Islet precursor cell (in vitro differentiated cells): Measurements from ENCODE around the gene FOXF1.

ENCODE experiments used
- DNase-seq: peaks from one replicate; pipeline ENCODE4 v3.0.0-alpha.2; 2018

Gene FOXF1

GRCh38 chr16:86536621-86537020, 26.3 kb downstream of the FOXF1 start:
- DNase-seq: no peak

- DNase-seq: no peak
These were observed 27.2 kb downstream of the FOXF1 start for GRCh38 chr16:86537486-86537885.

DNA sequence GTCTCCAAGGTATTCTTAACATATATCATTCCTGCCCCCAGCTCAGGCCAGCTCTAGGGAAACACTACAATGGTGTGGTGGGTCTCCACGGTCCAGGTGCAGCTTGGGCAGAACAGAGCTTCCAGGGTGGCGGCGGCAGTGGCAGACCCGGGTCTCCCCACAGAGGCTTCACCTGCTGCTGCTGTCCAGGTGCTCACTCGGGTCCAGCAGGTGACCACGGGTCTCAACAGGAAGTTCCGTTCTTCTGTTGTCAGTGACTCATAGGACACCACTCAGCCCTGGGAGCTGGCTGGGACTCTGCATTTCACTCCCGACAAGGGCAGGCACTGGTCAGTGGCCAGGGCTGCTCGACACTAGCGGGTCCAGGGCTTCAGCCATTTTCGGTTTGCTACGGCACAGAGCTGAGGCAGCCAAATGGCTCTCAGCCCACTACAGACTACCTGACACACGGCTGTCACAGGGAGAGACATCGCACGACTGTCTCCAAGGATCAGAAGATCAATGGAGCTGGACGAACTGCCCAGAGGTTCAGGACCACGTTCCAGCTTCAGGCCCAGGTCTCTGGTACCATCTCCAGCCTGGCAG, 28.0 kb downstream of the FOXF1 start:
- no peak for DNase-seq

DNA sequence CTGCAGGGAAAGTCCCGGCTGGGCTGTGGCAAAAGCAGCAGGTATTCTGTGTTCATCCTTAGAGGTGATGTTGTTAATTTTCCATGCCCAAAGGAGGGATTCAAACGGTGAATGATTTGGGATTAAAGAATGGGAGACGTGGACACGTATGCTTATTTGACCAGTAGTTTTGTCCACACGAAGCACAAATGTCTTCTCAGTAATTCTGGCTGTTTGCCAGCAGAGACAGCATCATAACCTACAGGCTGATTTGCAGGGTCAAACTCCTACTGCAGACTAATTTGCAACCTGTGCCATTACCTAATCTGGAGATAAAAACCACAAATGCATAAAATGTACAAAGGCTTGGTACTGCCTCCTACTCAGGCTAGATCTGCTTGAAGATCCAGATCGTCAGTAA, 30.6 kb downstream of the FOXF1 start:
- DNase-seq: no peak

- DNase-seq: no peak
These were observed 31.2 kb downstream of the FOXF1 start for GRCh38 chr16:86541560-86541959.

DNA sequence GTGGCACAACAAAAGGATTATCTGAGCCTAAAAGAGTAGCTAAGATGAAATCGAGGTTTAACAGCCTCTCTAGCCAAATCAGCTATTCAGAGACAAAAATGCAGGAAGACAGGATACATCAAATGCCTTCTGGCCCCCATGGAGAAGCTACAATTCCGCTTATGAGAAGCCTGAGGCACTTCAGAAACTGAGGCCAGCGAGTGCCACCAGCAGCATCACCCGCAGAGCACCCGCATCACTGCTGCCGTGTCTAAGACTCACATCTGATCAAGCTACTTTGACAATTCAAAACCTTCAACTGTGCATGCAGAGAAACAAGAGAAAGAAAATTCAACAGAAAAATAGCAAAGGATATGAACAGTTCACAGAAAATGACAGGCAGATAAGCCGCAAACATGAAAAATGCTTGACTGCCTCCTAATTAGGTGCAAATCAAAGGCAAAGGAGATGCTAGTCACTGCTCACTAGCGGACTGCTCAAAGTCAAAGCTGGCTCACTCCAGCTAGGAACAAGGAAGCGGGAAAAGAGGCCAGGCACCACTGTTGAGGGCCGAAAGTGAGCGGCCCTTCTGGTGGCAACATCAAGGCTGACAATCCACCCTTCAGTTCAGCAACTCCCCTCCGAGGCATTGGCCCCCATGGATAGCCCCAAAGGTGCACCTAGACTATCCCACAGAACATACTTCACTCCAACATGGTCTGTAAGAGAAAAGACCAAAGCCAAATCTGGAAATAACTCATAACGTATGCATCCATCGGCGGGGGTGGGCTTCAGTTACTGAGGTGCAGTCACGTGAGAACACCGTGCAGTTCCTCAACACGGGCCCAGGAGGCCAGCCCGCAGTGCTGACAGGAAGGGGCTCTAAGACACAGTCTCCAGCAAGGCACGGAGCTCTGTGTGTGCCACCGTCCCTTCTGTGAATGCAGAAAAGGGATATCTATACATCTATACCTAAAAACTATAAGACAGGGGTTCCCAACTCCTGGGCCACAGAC, 32.7 kb downstream of the FOXF1 start:
- no peak for DNase-seq

- DNase-seq: no peak
These were observed 35.2 kb downstream of the FOXF1 start for GRCh38 chr16:86545481-86545880.

GRCh38 chr16:86545954-86546637, 35.8 kb downstream of the FOXF1 start:
- DNase-seq: no peak

- DNase-seq: no peak
These were observed 36.3 kb downstream of the FOXF1 start for GRCh38 chr16:86546638-86547013.

GRCh38 chr16:86547286-86547685, 37.0 kb downstream of the FOXF1 start:
- DNase-seq: no peak

DNA sequence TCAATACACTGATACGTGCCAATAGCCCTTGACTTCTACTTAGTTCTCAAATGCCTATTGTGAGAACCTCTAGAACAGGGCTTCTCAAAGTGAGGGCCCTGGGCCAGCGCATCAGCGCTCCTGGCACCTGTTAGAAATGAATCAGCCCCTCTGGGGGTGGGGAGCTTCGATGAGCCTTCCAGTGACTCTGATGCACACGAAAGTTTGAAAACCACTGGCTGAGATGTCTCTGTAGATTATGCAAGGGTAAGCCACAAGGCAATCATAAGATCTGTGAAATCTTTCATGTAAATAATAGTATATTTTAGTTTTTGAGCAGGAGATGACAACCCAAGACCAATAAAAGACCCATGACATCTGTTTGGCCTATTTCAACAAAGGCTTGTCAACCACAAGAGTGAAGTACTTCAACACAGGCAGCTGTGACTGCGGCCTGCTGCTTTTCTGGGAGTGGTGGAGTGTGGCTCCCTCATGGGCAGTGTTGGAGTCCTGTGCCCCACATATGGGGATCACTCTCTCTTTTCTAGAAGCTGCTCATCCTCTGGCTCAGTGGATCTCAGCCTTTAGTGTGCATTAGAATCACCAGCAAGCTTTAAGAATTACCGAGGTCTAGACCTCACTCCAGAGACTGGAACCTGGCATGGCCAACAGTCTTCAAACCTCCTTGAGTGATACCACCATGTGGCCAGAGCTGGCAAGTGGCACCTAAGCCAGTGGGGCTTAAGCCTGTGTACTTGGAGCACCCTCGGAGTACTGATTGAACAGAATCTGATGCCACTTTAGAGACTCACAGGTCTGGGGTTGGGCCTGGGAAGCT, 39.0 kb downstream of the FOXF1 start:
- DNase-seq: no peak

DNA sequence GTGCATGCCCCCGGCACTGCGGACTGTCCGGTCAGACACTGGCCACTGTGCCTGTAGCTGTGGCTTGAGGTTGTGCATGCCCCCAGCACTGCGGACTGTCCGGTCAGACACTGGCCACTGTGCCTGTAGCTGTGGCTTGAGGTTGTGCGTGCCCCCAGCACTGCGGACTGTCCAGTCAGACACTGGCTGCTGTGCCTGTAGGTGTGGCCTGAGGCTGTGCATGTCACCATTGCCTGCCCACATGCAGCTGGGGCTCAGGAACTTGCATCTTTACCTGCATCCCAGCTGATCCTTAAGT, 39.5 kb downstream of the FOXF1 start:
- DNase-seq: no peak

DNA sequence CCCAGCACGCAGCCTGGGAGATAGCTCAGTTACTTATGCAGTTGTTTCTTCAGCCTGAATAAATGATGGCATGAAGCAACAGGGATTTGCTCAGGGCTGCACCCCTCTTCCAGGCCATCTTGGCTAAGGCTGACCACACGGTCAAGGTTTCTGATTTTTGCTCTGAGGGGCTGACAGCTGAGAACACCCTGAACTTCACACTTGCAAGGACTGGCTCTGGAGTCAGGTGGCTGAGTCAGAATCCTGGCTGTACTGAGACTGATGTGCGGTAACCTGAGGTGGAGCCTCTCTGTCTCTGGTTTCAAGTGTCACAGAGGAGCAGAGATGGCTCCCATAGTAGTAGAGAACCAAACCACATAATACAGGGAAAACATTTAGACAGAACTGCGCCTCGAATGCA, 40.0 kb downstream of the FOXF1 start:
- DNase-seq: no peak

- no peak for DNase-seq
These were observed 43.0 kb downstream of the FOXF1 start for GRCh38 chr16:86553356-86553755.

DNA sequence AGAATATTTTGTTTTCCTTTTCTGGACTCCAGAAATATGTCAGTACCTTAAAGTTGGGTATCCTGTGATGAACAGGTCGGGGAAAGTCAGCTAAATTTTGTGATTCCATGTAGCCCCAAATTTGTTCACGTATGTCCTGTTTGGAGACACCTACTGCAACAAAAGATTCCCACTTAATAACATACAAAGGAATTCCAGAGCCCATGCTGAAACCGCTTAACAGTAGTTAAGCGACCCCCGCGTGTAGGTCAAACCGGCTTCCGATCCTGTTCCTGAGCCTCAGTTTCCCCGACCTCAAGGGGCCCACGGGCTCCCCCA, 44.2 kb downstream of the FOXF1 start:
- no peak for DNase-seq

DNA sequence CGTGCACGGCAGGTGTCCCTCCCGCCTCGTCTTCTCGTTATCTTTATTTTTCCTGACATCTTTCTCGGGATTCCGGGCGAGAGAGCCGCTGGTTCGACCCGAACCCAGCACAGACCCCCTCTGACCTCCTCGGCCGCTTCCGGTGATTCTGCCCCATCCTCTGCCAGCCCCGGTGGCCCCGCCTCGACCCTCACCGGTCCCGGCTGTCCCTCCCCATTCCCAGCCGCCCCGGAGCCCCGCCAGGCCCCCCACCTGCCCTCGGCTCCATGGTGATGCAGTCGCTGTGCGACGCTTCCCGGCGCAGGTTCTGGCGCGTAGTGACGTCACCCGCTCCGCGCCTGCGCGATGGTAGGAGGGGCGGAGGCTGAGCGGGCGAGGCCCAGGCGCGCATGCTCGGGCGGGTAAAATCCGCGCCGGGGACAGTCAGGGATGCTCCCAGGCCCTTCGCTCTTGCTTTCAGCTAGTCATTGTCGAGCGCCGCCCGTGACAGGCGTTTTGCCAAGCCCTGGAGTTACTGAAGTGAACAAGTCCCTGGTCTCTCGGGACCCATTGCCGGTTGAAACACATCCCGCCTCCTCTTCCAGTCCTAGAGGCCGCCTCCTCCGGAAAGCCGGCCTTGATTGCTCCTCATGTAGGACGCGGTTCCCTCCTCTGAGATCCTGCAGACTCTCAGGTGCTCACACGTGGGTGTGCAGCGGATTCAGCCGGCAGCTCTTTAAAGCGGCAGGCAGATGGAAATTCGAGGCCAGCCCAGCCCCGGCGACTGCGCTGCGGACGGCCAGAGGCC, 44.8 kb downstream of the FOXF1 start, which contains the start of gene MTHFSD:
MTHFSD (minus strand) TSS at position 319 of the 787 bp plus-strand sequence; CDS start at position 268, 51 bp downstream.
- peak; percentile 94 for DNase-seq

DNA sequence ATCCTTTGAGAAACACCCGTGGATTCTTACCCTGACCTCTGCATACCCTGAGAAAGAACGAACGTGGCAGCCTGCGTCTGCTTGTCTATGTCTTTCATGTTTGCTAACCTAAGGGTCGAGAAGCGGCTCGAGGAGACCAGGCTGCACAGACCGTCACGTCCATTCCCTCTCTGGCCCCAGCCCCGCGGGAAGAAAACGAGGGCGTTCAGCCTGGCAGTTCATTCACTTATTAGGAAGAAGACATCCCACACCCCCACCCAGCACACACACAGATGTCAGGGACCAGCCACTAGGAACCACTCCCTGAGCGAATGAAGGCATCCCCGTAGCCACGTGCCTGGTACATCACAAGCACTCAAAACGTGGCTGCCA, 45.4 kb downstream of the FOXF1 start:
- no peak for DNase-seq

DNA sequence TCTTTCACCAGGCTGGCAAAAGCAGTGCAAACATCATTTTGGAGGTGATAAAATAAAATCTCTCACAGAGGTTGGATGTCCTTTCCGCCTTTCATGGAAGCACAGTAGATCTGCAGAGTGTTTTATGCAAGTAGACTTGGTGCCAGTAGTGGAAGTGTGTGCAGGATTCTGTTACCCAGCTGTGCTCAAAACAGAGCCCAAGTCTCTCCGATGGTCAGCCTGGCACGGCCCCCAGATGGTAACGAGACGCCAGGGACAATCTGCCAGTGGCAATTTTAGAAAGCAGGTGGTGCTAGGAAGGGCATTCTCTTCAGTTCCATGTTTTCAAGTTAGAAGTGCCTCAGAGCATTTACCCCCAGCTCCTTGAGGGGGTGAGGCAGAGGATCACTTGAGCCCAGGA, 46.2 kb downstream of the FOXF1 start:
- no peak for DNase-seq

DNA sequence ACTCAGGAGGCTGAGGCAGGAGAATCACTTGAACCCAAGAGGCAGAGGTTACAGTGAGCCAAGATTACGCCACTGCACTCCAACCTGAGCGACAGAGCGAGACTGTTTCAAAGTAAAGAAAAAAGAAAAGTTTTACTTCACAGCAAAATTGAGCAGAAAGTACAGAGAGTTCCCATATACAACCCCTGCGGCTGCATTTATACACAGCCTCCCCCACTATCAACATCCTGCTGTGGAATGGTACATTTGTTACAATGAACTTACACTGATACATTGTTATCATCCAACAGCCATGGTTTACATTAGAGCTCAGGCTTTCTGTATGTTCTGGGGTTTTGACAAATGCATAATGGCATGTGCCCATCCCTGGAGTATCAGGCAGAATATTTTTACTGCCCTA, 47.3 kb downstream of the FOXF1 start:
- no peak for DNase-seq

- no peak for DNase-seq
These were observed 48.2 kb downstream of the FOXF1 start for GRCh38 chr16:86558355-86559193.

GRCh38 chr16:86559802-86560305, 49.5 kb downstream of the FOXF1 start:
- no peak for DNase-seq
